H1 (cell line): ENCODE measurements around the gene CEP85.

Experiments
- EZH2 ChIP-seq: fragments of 200-600 bp; sonication (generic); IDR thresholded peaks from 2 replicates; pipeline ENCODE4 v1.7.1; 2012; ENCODE audit warnings: low read depth, mild to moderate bottlenecking, moderate library complexity, low read length, inconsistent platforms; ENCODE audit not compliant: severe bottlenecking
- HDAC6 ChIP-seq: IDR thresholded peaks from one replicate; pipeline ENCODE4 v1.7.1; 2012; ENCODE audit warnings: low read depth, mild to moderate bottlenecking, inconsistent platforms, low read length, moderate library complexity
- POLR2AphosphoS5 ChIP-seq: IDR thresholded peaks from 2 replicates; pipeline ENCODE4 v1.6.1; 2011; ENCODE audit warnings: low read depth, low read length
- RAD21 ChIP-seq, 2 experiments: IDR thresholded peaks in 1 of 2; conservative IDR thresholded peaks in 1 of 2; 2 replicates each; pipeline ENCODE4 v1.6.1; 2011; ENCODE audit warnings: low read depth in 2 of 2, low read length in 2 of 2, improper control_type of control experiment in 1 of 2, inconsistent platforms in 1 of 2, mild to moderate bottlenecking in 1 of 2, moderate library complexity in 1 of 2
- SAP30 ChIP-seq: fragments of 300-600 bp; sonication (generic); IDR thresholded peaks from 2 replicates; pipeline ENCODE4 v1.7.1; 2012; ENCODE audit warnings: low read length, moderate library complexity, mild to moderate bottlenecking, inconsistent platforms; ENCODE audit not compliant: insufficient read depth, insufficient replicate concordance
- YY1 ChIP-seq: IDR thresholded peaks from 2 replicates; pipeline ENCODE4 v1.6.1; 2011; ENCODE audit warnings: low read depth, mild to moderate bottlenecking, low read length
- ZNF274 ChIP-seq: IDR thresholded peaks from 2 replicates; pipeline ENCODE4 v1.7.0; 2012; ENCODE audit warnings: low read length, borderline replicate concordance; ENCODE audit errors: extremely low read depth
- TF ChIP-seq, protein P1 (sequence below), 3 experiments: IDR thresholded peaks; 1 replicate in 2 of 3; 2 replicates in 1 of 3; pipeline versions ENCODE4 v1.5.1 to v1.6.1; 2011; ENCODE audit warnings: low read length in 3 of 3, mild to moderate bottlenecking in 3 of 3, inconsistent platforms in 2 of 3, low read depth in 1 of 3, moderate library complexity in 1 of 3; ENCODE audit not compliant: insufficient read depth in 1 of 3; ENCODE audit errors: control extremely low read depth in 1 of 3
- TF ChIP-seq, protein P2 (sequence below): IDR thresholded peaks from 2 replicates; pipeline ENCODE4 v1.6.1; 2011; ENCODE audit warnings: low read length, improper control_type of control experiment

DNA sequence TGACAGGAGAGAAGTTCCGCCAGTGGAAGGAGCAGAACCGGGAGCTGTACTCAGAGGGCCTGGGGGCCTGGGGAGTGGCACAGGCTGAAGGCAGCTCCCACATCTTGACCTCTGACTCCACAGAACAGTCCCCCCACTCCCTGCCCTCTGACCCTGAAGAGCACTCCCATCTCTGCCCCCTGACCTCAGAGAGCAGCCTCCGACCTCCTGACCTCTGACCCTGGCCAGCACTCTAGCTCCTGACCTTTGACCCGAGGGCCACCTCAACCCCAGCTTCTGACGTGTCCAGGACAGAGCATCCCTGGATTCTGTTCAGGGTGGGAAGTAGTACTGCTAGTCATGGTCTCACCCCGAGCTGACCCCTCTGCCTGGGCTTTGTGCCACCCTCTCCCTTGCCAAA, 44.7 kb upstream of the CEP85 start:
- no peak for TF ChIP-seq POLR2AphosphoS5
- TF ChIP-seq HDAC6, result no peak
- TF ChIP-seq EZH2, result no peak
- no peak for TF ChIP-seq ZNF274
- TF ChIP-seq SAP30, result no peak
- TF ChIP-seq, protein P1, sequence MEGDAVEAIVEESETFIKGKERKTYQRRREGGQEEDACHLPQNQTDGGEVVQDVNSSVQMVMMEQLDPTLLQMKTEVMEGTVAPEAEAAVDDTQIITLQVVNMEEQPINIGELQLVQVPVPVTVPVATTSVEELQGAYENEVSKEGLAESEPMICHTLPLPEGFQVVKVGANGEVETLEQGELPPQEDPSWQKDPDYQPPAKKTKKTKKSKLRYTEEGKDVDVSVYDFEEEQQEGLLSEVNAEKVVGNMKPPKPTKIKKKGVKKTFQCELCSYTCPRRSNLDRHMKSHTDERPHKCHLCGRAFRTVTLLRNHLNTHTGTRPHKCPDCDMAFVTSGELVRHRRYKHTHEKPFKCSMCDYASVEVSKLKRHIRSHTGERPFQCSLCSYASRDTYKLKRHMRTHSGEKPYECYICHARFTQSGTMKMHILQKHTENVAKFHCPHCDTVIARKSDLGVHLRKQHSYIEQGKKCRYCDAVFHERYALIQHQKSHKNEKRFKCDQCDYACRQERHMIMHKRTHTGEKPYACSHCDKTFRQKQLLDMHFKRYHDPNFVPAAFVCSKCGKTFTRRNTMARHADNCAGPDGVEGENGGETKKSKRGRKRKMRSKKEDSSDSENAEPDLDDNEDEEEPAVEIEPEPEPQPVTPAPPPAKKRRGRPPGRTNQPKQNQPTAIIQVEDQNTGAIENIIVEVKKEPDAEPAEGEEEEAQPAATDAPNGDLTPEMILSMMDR (IDR thresholded peaks at IDR 0.05; ENCODE audit: control extremely low read depth in 1 of 3, insufficient read depth in 1 of 3, low read depth in 1 of 3, low read length in 3 of 3), result no peak
- TF ChIP-seq YY1, result no peak
- no peak for TF ChIP-seq RAD21 (IDR thresholded peaks at IDR 0.05 in 1 of 2, conservative IDR thresholded peaks at IDR 0.05 in 1 of 2; ENCODE audit: low read depth in 2 of 2, low read length in 2 of 2)
- TF ChIP-seq, protein P2, sequence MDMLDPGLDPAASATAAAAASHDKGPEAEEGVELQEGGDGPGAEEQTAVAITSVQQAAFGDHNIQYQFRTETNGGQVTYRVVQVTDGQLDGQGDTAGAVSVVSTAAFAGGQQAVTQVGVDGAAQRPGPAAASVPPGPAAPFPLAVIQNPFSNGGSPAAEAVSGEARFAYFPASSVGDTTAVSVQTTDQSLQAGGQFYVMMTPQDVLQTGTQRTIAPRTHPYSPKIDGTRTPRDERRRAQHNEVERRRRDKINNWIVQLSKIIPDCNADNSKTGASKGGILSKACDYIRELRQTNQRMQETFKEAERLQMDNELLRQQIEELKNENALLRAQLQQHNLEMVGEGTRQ, result no peak
